HG03196 (cell line): ENCODE results near the gene TTC12.

Experiments used
- ATAC-seq: cut with Tn5 transposase; IDR thresholded peaks from one replicate; pipeline ENCODE4 v1.9.1; 2021; ENCODE audit not compliant: unreplicated experiment

Gene TTC12, protein sequence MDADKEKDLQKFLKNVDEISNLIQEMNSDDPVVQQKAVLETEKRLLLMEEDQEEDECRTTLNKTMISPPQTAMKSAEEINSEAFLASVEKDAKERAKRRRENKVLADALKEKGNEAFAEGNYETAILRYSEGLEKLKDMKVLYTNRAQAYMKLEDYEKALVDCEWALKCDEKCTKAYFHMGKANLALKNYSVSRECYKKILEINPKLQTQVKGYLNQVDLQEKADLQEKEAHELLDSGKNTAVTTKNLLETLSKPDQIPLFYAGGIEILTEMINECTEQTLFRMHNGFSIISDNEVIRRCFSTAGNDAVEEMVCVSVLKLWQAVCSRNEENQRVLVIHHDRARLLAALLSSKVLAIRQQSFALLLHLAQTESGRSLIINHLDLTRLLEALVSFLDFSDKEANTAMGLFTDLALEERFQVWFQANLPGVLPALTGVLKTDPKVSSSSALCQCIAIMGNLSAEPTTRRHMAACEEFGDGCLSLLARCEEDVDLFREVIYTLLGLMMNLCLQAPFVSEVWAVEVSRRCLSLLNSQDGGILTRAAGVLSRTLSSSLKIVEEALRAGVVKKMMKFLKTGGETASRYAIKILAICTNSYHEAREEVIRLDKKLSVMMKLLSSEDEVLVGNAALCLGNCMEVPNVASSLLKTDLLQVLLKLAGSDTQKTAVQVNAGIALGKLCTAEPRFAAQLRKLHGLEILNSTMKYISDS

GRCh38 chr11:113314389-113315301 lies at the start of gene TTC12:
Gene TTC12 (plus strand): TSS chr11:113314583. CDS start chr11:113316258, 1,675 bp downstream.
- ATAC-seq = peak; percentile 98

GRCh38 chr11:113265362-113265761 lies 49.0 kb upstream of the TTC12 start:
- no peak for ATAC-seq

DNA sequence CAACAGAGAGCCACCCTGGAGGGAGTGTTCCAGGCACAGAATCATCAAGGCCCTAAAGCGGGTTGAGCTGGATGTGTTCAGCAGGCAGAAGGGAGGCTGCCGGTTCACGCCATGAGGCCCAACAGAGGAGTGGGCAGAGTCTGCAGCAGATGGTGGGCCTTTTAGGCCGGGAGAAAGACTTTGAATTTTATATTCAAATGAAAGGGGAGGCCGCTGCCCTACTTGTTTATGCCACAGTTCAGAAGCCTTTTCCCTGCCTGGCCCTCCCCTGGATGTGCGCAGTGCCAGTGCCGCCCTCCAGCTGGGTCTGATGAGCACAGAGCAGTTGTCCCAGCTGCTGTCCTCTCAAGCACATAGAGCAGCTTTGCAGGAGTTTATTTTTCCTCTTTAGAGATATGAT lies 46.9 kb upstream of the TTC12 start:
- ATAC-seq = no peak

- ATAC-seq = no peak
Observed at GRCh38 chr11:113269096-113269495, 45.3 kb upstream of the TTC12 start.

DNA sequence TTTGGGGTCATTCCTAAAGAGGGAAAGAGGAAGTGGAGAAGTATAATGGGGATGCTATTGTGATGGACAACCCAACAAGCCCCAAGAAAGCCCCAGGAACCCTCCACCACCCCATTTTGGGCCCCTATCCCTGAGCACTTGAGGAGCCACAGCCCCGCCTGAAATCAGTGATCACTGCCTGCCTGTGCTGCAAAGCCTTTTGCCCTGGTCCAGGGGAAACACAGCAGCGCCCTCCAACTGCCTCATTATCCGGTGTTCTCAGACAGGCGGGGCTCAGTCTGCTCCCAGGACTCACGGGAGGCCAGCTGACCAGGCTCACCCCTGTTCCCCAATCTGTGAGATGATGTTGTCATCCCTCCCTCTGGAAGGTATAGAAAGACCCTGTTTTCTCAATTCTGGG lies 44.7 kb upstream of the TTC12 start:
- ATAC-seq = no peak

DNA sequence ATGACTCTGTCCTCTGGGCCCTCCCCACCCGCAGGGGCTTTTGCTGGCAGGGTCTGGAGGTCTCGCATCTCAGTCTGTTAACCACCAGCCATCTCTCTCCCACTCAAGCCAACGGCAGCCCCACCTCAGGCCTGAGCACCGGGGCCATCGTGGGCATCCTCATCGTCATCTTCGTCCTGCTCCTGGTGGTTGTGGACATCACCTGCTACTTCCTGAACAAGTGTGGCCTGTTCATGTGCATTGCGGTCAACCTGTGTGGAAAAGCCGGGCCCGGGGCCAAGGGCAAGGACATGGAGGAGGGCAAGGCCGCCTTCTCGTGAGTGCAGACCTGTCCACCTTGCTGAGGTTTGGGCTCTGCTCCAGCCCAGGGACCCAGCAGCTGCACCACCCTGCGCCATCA lies 44.3 kb upstream of the TTC12 start:
- no peak for ATAC-seq

- ATAC-seq = no peak
Observed at GRCh38 chr11:113271551-113272245, 42.7 kb upstream of the TTC12 start.

GRCh38 chr11:113272281-113272680 lies 42.1 kb upstream of the TTC12 start:
- ATAC-seq = no peak

DNA sequence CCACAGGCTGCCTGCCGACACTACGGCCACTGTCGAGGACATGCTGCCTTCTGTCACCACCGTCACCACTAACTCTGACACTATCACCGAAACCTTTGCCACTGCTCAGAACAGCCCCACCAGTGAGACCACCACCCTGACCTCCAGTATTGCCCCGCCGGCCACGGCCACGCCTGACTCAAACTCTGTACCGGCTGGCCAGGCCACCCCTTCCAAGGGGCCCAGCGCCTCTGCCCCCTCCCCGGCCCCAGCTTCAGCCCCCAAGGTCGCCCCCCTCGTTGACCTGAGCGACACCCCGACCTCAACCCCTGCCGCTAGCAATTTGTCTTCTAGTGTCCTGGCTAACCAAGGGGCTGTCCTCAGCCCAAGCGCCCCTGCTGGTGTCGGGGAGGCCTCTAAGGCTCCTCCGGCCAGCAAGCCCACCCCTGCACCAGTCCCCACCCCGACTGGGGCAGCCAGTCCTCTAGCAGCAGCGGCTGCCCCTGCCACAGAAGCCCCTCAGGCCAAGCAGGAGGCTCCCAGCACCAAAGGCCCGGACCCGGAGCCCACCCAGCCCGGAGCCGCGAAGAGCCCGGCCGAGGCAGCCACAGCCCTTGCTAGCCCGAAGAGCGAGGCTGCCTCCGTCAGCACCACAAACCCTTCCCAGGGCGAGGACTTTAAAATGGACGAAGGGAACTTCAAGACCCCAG lies 41.3 kb upstream of the TTC12 start:
- no peak for ATAC-seq

- ATAC-seq = no peak
Observed at GRCh38 chr11:113273720-113274119, 40.7 kb upstream of the TTC12 start.

- ATAC-seq = no peak
Observed at GRCh38 chr11:113274713-113275582, 39.4 kb upstream of the TTC12 start.

DNA sequence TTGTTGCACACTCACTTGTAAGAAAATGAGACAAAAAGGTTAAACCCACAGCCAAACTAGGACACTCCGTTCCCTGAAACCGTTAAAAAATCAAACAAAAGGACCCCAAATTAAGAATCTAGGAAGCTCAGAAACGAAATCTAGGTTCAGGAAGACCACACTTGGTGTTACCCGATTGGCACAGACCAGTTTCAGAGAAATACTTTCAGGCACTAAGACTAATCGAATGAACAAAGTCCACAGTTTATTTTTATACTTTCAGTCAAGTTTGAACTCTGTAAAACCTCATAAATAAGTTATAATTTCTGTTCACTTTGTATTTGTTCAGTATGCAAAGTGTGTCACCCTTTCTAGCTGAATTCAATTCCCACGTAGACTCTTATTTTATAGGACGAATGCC lies 38.8 kb upstream of the TTC12 start:
- no peak for ATAC-seq

DNA sequence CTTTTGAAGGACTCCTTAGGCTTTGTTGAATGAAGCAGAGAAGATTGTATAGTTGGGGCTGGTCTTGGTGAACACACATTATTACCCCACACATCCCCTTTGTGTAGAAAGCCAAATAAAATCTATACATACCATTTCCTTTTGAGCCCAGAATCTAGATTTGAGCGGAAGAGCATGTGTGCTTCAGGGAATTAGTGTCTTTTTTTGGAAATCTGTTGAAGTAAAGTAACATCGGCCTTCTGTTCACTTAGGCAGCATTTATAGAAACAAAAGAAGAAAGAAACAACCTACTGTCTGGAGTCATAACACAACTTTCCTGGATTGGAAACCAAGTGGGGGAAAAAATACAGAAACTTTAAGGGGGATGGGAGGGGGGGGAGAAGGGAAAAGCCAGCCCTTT lies 37.9 kb upstream of the TTC12 start:
- no peak for ATAC-seq

- ATAC-seq = no peak
Observed at GRCh38 chr11:113277907-113278306, 36.5 kb upstream of the TTC12 start.

- no peak for ATAC-seq
Observed at GRCh38 chr11:113278481-113278880, 35.9 kb upstream of the TTC12 start.

DNA sequence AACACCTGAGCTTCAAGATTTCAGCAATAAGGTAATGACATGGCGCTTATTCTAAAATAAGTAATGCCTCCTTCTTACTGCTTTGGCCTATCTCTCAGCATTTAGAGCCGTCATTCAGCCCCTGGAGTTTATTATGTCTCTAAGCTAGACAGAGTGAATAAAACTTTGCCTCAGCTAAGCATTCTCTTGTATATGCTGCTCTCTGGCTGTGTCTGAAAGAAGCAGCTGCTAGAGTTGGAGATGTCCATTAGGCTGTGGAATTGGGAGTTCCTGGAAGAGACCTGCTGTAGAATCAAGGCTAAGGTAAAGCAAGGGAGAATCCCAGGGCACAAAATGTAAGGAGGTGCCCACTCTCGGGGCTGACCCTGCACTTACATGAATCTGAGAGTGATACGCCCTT lies 35.5 kb upstream of the TTC12 start:
- no peak for ATAC-seq

DNA sequence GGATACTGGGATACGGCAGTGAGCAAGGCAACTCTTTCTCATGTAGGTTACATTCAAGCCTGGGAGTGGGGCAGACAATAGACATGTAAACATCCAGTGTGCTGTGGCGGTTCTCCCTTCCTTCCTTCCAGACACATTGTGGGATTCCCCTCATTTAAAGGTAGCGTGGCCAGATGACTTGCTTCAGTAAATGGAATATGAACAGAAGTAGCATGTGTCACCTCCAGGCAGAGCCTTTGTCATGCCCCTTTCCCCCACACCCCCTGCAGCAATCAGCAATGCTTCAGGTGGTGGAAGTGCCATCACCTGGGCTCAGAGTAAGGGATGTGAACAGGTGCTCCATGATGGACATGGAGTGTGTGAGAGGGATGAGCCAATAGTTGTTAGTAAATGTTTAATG lies 34.8 kb upstream of the TTC12 start:
- no peak for ATAC-seq

DNA sequence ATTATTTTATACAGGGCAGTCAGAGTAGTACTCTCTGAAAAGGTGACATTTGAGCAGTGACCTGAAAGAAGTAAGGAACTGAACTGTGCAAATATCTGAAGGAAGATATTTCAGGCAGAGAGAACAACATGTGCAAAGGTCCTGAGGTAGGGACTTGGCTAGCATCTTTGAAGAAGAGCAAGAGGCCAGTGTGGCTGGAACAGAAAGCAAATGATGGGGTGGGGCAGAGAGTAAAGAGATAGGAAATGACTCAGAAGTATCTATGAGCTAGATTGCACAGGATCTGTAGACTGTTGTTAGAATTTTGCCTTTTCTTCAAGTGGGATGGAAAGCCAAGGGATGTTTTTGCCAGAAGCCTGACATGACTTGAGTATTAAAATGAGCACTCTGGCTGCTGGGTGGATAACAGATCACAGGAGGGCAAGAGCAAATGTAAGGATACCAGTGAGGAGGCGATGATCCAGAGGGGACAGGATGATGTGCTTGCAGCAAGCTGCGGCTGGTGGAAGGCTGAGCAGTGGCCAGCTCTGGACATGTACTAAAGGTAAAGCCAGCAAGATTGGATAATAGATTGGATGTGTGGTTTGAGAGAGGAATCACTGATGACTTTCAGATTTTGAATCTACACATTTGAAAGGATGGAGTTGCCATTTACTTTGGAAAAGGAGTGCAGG lies 33.2 kb upstream of the TTC12 start:
- ATAC-seq = no peak
